Lower lobe of right lung (tissue), 2 donors: ENCODE results near the gene TMC1. TPM values are rescaled to one million over a fixed set of nuclear protein-coding genes. Genes with fewer than 3 reads are reported as not detected.

Source experiments
- ATAC-seq, 2 donors: fragments of 200-7000 bp; cut with Tn5 transposase; one replicate each; pipeline ENCODE4 v1.9.1; 2020 to 2022; ENCODE audit warnings: mild to moderate bottlenecking in 2 of 2, moderate library complexity in 2 of 2
- DNase-seq: peaks from one replicate; pipeline ENCODE4 v3.0.0-alpha.2; 2020
- H3K27ac ChIP-seq: fragments of 200-600 bp; one replicate; pipeline ENCODE4 v1.8.0; 2022
- H3K27me3 ChIP-seq: fragments of 200-600 bp; one replicate; pipeline ENCODE4 v1.8.0; 2022; ENCODE audit warnings: low read depth
- H3K36me3 ChIP-seq: fragments of 200-600 bp; one replicate; pipeline ENCODE4 v1.8.0; 2022; ENCODE audit warnings: mild to moderate bottlenecking
- H3K4me1 ChIP-seq: fragments of 200-600 bp; one replicate; pipeline ENCODE4 v1.8.0; 2022
- H3K4me3 ChIP-seq: fragments of 200-600 bp; one replicate; pipeline ENCODE4 v1.8.0; 2022; ENCODE audit warnings: mild to moderate bottlenecking
- H3K9me3 ChIP-seq: fragments of 200-600 bp; one replicate; pipeline ENCODE4 v1.8.0; 2022
- CTCF ChIP-seq: fragments of 200-600 bp; IDR thresholded peaks from one replicate; pipeline ENCODE4 v1.8.0; 2022; ENCODE audit warnings: antibody characterized with exemption, mild to moderate bottlenecking
- intact Hi-C: fragments of 100-400 bp; cut with DNase I; formaldehyde crosslinking; loops from one replicate; pipeline ENCODE4 v1.11.0; 2022
- total RNA-seq: library from RNA; stranded (reverse); fragmentation: NEBNext Ultra II Directional; extraction: Animal tissue kit (Norgen Biotek cat#: 25700); gene quantifications from one replicate; pipeline ENCODE4 v1.2.1, GENCODE V29; 2021
- donor health status: DM: no; HTN: yes; CAD: no; lungs with severe emphysema.

The TMC1 gene
- total RNA-seq, 1 donor from 2014 or later, result not detected

GRCh38 chr9:72601615-72602014, 80.2 kb downstream of the TMC1 start:
- Histone ChIP-seq H3K9me3 (no peaks in the 10 kb centered on the region), H3K36me3 (no peaks in the 10 kb centered on the region), H3K27me3 (no peaks in the 10 kb centered on the region), H3K4me1 (no peaks in the 10 kb centered on the region), H3K27ac (no peak overlapping the region), H3K4me3 (no peak overlapping the region)
- no peak for TF ChIP-seq CTCF
- DNase-seq, result no peak
- no peak for ATAC-seq
- intact Hi-C loops, result no loop called here

GRCh38 chr9:72612449-72612848, 91.0 kb downstream of the TMC1 start:
- ATAC-seq, result no peak
- Histone ChIP-seq H3K27me3 (no peaks in the 10 kb centered on the region), H3K4me3 (no peak overlapping the region), H3K27ac (no peak overlapping the region), H3K4me1 (no peaks in the 10 kb centered on the region), H3K9me3 (no peaks in the 10 kb centered on the region), H3K36me3 (no peaks in the 10 kb centered on the region)
- no peak for TF ChIP-seq CTCF
- intact Hi-C loops, result no loop called here
- no peak for DNase-seq

GRCh38 chr9:72614067-72614466, 92.7 kb downstream of the TMC1 start:
- H3K9me3 ChIP-seq, result no peaks in the 10 kb centered on the region
- no peak overlapping the region for H3K27ac ChIP-seq
- H3K4me3 ChIP-seq, result no peak overlapping the region
- H3K27me3 ChIP-seq, result no peaks in the 10 kb centered on the region
- H3K36me3 ChIP-seq, result no peaks in the 10 kb centered on the region
- intact Hi-C loops, result no loop called here
- TF ChIP-seq CTCF, result no peak
- no peaks in the 10 kb centered on the region for H3K4me1 ChIP-seq
- ATAC-seq (no peak), DNase-seq (no peak)

- TF ChIP-seq CTCF, result no peak
- Histone ChIP-seq H3K9me3 (no peaks in the 10 kb centered on the region), H3K4me3 (no peak overlapping the region), H3K4me1 (no peaks in the 10 kb centered on the region), H3K27ac (no peak overlapping the region), H3K27me3 (no peaks in the 10 kb centered on the region), H3K36me3 (no peaks in the 10 kb centered on the region)
- ATAC-seq (no peak), DNase-seq (no peak)
- intact Hi-C loops, result no loop called here
Observed at GRCh38 chr9:72615931-72616330, 94.5 kb downstream of the TMC1 start.

- ATAC-seq (no peak), DNase-seq (no peak)
- no peak overlapping the region for H3K27ac ChIP-seq
- H3K4me1 ChIP-seq, result no peaks in the 10 kb centered on the region
- H3K9me3 ChIP-seq, result no peaks in the 10 kb centered on the region
- no peak overlapping the region for H3K4me3 ChIP-seq
- no peaks in the 10 kb centered on the region for H3K36me3 ChIP-seq
- H3K27me3 ChIP-seq, result no peaks in the 10 kb centered on the region
- intact Hi-C loops, result no loop called here
- TF ChIP-seq CTCF, result no peak
Observed at GRCh38 chr9:72618811-72619210, 97.4 kb downstream of the TMC1 start.

- no peak overlapping the region for H3K27ac ChIP-seq
- DNase-seq, result no peak
- no peak overlapping the region for H3K4me3 ChIP-seq
- no peaks in the 10 kb centered on the region for H3K9me3 ChIP-seq
- H3K36me3 ChIP-seq, result no peaks in the 10 kb centered on the region
- no peak for ATAC-seq
- intact Hi-C loops, result no loop called here
- H3K4me1 ChIP-seq, result no peaks in the 10 kb centered on the region
- TF ChIP-seq CTCF, result no peak
- H3K27me3 ChIP-seq, result no peaks in the 10 kb centered on the region
Observed at GRCh38 chr9:72622186-72622585, 100.8 kb downstream of the TMC1 start.
